CD4-positive, alpha-beta T cell treated with Interleukin-4 for 1 hour (primary cell): ENCODE data around the gene NT5M.

Experiments used
- DNase-seq, 2 donors: peaks; one replicate each; pipeline ENCODE4 v3.0.0-alpha.2; 2020 to 2022

NT5M gene

DNA sequence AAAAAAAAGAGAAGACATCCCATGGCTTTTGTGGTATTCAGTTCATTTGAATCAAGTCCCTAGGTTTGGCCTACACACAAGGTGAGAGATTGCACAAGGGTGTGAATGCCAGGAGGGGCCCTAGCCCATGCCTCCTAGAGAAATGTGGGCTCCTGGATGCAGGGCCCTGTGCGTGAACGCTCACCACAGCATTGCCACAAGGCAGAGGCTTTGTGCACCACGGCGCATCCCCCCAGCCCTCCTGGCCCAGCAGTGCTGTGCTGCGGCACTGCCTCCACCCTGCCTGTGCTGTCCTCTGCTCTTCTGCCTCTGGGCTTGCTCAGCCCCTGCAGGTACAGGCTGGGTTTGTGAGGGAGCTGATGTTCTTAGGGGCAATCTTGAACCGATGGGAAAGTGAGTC lies 92.7 kb downstream of the NT5M start:
- DNase-seq, result no peak
